ENCODE data around the gene SHD.
"Not testable (repeated sequence)": the region's sequence is repeated elsewhere in the genome, so short reads cannot be mapped to it uniquely, and the experiment has no call there.

The SHD gene

GRCh38 chr19:4327252-4327876 lies 48.3 kb downstream of the SHD start:
- peaks cover 2 to 9% of the 10 kb centered on the region in 2 experiments for H3K36me3 ChIP-seq (ENCODE audit: control insufficient read depth in 1 of 2, insufficient read depth in 2 of 2, low read length in 2 of 2)
- no peak overlapping the region for H3K27ac ChIP-seq (ENCODE audit: low read depth, low read length)
- H3K23ac ChIP-seq (ENCODE audit: low read length): no peak overlapping the region
- H3K79me2 ChIP-seq (ENCODE audit: control insufficient read depth, insufficient read depth, low read length, poor library complexity): no peaks in the 10 kb centered on the region
- H3K27me3 ChIP-seq (ENCODE audit: insufficient read depth, low read length): no peaks in the 10 kb centered on the region
- no peak overlapping the region for H3K9ac ChIP-seq (ENCODE audit: low read length)
- H2AK5ac ChIP-seq (ENCODE audit: low read length): no peak overlapping the region
- H2AFZ ChIP-seq (ENCODE audit: insufficient read depth, low read length, poor library complexity): peak overlapping the region; percentile 50
- no CpG with 5 or more reads among the region's 30 CpGs for WGBS (ENCODE audit: extremely low coverage, insufficient coverage, insufficient read length)
- H2BK120ac ChIP-seq (ENCODE audit: insufficient read depth, low read length, poor library complexity): no peak overlapping the region
- H4K8ac ChIP-seq (ENCODE audit: low read depth, low read length): peak overlapping the region; percentile 56
- no peak overlapping the region for H3K4me3 ChIP-seq (ENCODE audit: low read depth, low read length)
- H3K14ac ChIP-seq (ENCODE audit: low read length): no peak overlapping the region
- H2BK12ac ChIP-seq (ENCODE audit: low read length): no peak overlapping the region
- H2BK5ac ChIP-seq (ENCODE audit: low read depth, low read length, poor library complexity): no peak overlapping the region
- no peak overlapping the region for H3K18ac ChIP-seq (ENCODE audit: low read length)
- H4K12ac ChIP-seq (ENCODE audit: low read depth, low read length): no peak overlapping the region
- H3K9me3 ChIP-seq (ENCODE audit: insufficient read depth, low read depth, low read length): peaks cover 14% of the 10 kb centered on the region
- peak overlapping the region; percentile 63 for H3K4me2 ChIP-seq (ENCODE audit: low read length)
- no peaks in the 10 kb centered on the region for H3K79me1 ChIP-seq (ENCODE audit: low read length)
- peaks cover 13 to 15% of the 10 kb centered on the region in 2 experiments for H3K4me1 ChIP-seq (ENCODE audit: control insufficient read depth in 1 of 2, insufficient read depth in 2 of 2, low read length in 2 of 2)
- H4K91ac ChIP-seq (ENCODE audit: low read depth, low read length): no peak overlapping the region
- peak; percentile 48 to 69 for DNase-seq
- H3K4ac ChIP-seq (ENCODE audit: low read depth, low read length): no peak overlapping the region

- Histone ChIP-seq H3K79me2 (ENCODE audit: control insufficient read depth, insufficient read depth, low read length, poor library complexity) (no peaks in the 10 kb centered on the region), H3K9me3 (ENCODE audit: insufficient read depth, low read depth, low read length) (peaks cover 11% of the 10 kb centered on the region), H3K4me1 (ENCODE audit: control insufficient read depth in 1 of 2, insufficient read depth in 2 of 2, low read length in 2 of 2) (peaks cover 13 to 15% of the 10 kb centered on the region in 2 experiments), H3K18ac (ENCODE audit: low read length) (no peak overlapping the region), H3K79me1 (ENCODE audit: low read length) (no peaks in the 10 kb centered on the region), H3K4ac (ENCODE audit: low read depth, low read length) (no peak overlapping the region), H3K27ac (ENCODE audit: low read depth, low read length) (peak overlapping the region; percentile 16), H3K27me3 (ENCODE audit: insufficient read depth, low read length) (no peaks in the 10 kb centered on the region), H2BK5ac (ENCODE audit: low read depth, low read length, poor library complexity) (no peak overlapping the region), H2AFZ (ENCODE audit: insufficient read depth, low read length, poor library complexity) (peak overlapping the region; percentile 50), H2BK120ac (ENCODE audit: insufficient read depth, low read length, poor library complexity) (peak overlapping the region; percentile 50), H4K12ac (ENCODE audit: low read depth, low read length) (no peak overlapping the region), H4K91ac (ENCODE audit: low read depth, low read length) (no peak overlapping the region), H4K8ac (ENCODE audit: low read depth, low read length) (peak overlapping the region; percentile 22), H3K23ac (ENCODE audit: low read length) (no peak overlapping the region), H3K9ac (ENCODE audit: low read length) (no peak overlapping the region), H3K14ac (ENCODE audit: low read length) (no peak overlapping the region), H2AK5ac (ENCODE audit: low read length) (no peak overlapping the region), H3K4me3 (ENCODE audit: low read depth, low read length) (peak overlapping the region; percentile 43), H3K36me3 (ENCODE audit: control insufficient read depth in 1 of 2, insufficient read depth in 2 of 2, low read length in 2 of 2) (peaks cover 2 to 9% of the 10 kb centered on the region in 2 experiments), H2BK12ac (ENCODE audit: low read length) (peak overlapping the region; percentile 28), H3K4me2 (ENCODE audit: low read length) (peak overlapping the region; percentile 63)
- DNase-seq: peak in 1 of 2 donors; percentile 68
- no CpG with 5 or more reads among the region's 13 CpGs for WGBS (ENCODE audit: extremely low coverage, insufficient coverage, insufficient read length)
Measured at GRCh38 chr19:4327877-4328242, 48.8 kb downstream of the SHD start.

- no CpG with 5 or more reads among the region's 49 CpGs for WGBS (ENCODE audit: extremely low coverage, insufficient coverage, insufficient read length)
- H3K9ac ChIP-seq (ENCODE audit: low read length): peak overlapping the region; percentile 77
- H3K36me3 ChIP-seq (ENCODE audit: control insufficient read depth in 1 of 2, insufficient read depth in 2 of 2, low read length in 2 of 2): peaks cover 2 to 9% of the 10 kb centered on the region in 2 experiments
- H4K91ac ChIP-seq (ENCODE audit: low read depth, low read length): no peak overlapping the region
- peak; percentile 77 to 95 for DNase-seq
- no peaks in the 10 kb centered on the region for H3K27me3 ChIP-seq (ENCODE audit: insufficient read depth, low read length)
- peaks cover 10% of the 10 kb centered on the region for H3K9me3 ChIP-seq (ENCODE audit: insufficient read depth, low read depth, low read length)
- H2BK12ac ChIP-seq (ENCODE audit: low read length): no peak overlapping the region
- no peak overlapping the region for H3K23ac ChIP-seq (ENCODE audit: low read length)
- no peak overlapping the region for H2BK120ac ChIP-seq (ENCODE audit: insufficient read depth, low read length, poor library complexity)
- no peak overlapping the region for H2AK5ac ChIP-seq (ENCODE audit: low read length)
- H3K18ac ChIP-seq (ENCODE audit: low read length): peak overlapping the region; percentile 51
- peak overlapping the region; percentile 82 for H2AFZ ChIP-seq (ENCODE audit: insufficient read depth, low read length, poor library complexity)
- H3K4me2 ChIP-seq (ENCODE audit: low read length): peak overlapping the region; percentile 96
- H3K79me1 ChIP-seq (ENCODE audit: low read length): no peaks in the 10 kb centered on the region
- H3K4me3 ChIP-seq (ENCODE audit: low read depth, low read length): peak overlapping the region; percentile 75
- peak overlapping the region; percentile 31 for H3K4ac ChIP-seq (ENCODE audit: low read depth, low read length)
- H4K12ac ChIP-seq (ENCODE audit: low read depth, low read length): no peak overlapping the region
- peak overlapping the region; percentile 42 for H4K8ac ChIP-seq (ENCODE audit: low read depth, low read length)
- H2BK5ac ChIP-seq (ENCODE audit: low read depth, low read length, poor library complexity): no peak overlapping the region
- no peak overlapping the region for H3K14ac ChIP-seq (ENCODE audit: low read length)
- H3K79me2 ChIP-seq (ENCODE audit: control insufficient read depth, insufficient read depth, low read length, poor library complexity): no peaks in the 10 kb centered on the region
- H3K4me1 ChIP-seq (ENCODE audit: control insufficient read depth in 1 of 2, insufficient read depth in 2 of 2, low read length in 2 of 2): peaks cover 13 to 15% of the 10 kb centered on the region in 2 experiments
- no peak overlapping the region for H3K27ac ChIP-seq (ENCODE audit: low read depth, low read length)
Measured at GRCh38 chr19:4328243-4328990, 49.4 kb downstream of the SHD start.

GRCh38 chr19:4328991-4329681 lies 50.1 kb downstream of the SHD start:
- peak overlapping the region; percentile 82 for H2AFZ ChIP-seq (ENCODE audit: insufficient read depth, low read length, poor library complexity)
- no CpG with 5 or more reads among the region's 35 CpGs for WGBS (ENCODE audit: extremely low coverage, insufficient coverage, insufficient read length)
- H3K23ac ChIP-seq (ENCODE audit: low read length); H3K9me3 ChIP-seq (ENCODE audit: insufficient read depth, low read depth, low read length); H4K8ac ChIP-seq (ENCODE audit: low read depth, low read length); H3K36me3 ChIP-seq (ENCODE audit: control insufficient read depth in 1 of 2, insufficient read depth in 2 of 2, low read length in 2 of 2); H2AK5ac ChIP-seq (ENCODE audit: low read length); H2BK120ac ChIP-seq (ENCODE audit: insufficient read depth, low read length, poor library complexity); H3K4me3 ChIP-seq (ENCODE audit: low read depth, low read length); H3K14ac ChIP-seq (ENCODE audit: low read length); H4K12ac ChIP-seq (ENCODE audit: low read depth, low read length); H3K4ac ChIP-seq (ENCODE audit: low read depth, low read length); H3K18ac ChIP-seq (ENCODE audit: low read length); H3K9ac ChIP-seq (ENCODE audit: low read length); H4K91ac ChIP-seq (ENCODE audit: low read depth, low read length); H3K27me3 ChIP-seq (ENCODE audit: insufficient read depth, low read length); H2BK12ac ChIP-seq (ENCODE audit: low read length); H3K27ac ChIP-seq (ENCODE audit: low read depth, low read length); H3K79me1 ChIP-seq (ENCODE audit: low read length); H3K79me2 ChIP-seq (ENCODE audit: control insufficient read depth, insufficient read depth, low read length, poor library complexity); H2BK5ac ChIP-seq (ENCODE audit: low read depth, low read length, poor library complexity): not testable (repeated sequence)
- peak overlapping the region; percentile 96 for H3K4me2 ChIP-seq (ENCODE audit: low read length)
- peaks cover 13 to 15% of the 10 kb centered on the region in 2 experiments for H3K4me1 ChIP-seq (ENCODE audit: control insufficient read depth in 1 of 2, insufficient read depth in 2 of 2, low read length in 2 of 2)
- peak in 1 of 2 donors; percentile 39 for DNase-seq
